Measurements from ENCODE around the gene CSGALNACT2. TPM values are rescaled to one million over a fixed set of nuclear protein-coding genes. Genes with fewer than 3 reads are reported as not detected.

The CSGALNACT2 gene
- total and polyA plus RNA-seq, 9 of the 15 experiments (the other 6 are each of a cell fraction or from before 2014, with no cell fraction given): 1.4 to 7.3 (median 3.5) TPM

DNA sequence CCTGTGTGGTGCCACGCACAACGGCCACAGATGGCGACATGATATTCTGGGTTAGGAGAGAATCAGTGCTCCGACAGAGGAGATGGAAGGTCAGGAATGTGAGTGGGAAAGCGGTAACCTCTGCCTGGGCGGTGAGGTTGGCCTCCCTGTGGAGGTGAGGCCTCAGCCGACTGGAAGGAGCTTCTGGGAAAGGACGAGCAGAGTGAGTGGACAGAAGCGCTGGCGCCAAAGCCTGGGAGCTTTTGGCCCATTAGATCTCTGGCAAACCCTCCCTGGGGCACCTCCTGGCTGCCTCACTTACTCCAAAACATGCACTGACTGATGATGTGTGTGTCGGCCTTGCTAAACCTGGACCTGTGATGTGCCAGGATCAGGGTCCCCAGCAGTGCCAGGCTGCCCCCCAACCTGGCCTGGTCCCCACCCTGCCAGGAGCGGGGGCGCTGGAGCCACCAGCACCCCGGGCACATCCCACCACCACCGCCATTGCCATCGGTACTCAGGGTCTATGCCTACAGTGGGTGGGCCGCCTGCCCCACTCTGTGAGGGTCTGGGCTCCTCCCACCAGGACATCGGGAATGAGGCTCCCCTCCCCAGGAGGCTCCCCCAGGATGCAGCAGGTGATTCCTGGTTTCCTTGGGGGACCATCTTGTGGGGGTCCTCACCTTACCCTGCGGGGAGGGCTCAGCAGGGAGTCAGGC lies 77.7 kb downstream of the CSGALNACT2 start:
- TF ChIP-seq HEY1 (CRISPR knock-in tag; IDR thresholded peaks at IDR 0.05; ENCODE audit: borderline replicate concordance) (no peak), FIP1L1 (IDR thresholded peaks at IDR 0.05; ENCODE audit: low read depth, low read length, poor library complexity, severe bottlenecking) (no peak), KAT8 (IDR thresholded peaks at IDR 0.05; ENCODE audit: low read depth) (no peak), ZBED1 (IDR thresholded peaks at IDR 0.05) (no peak), SIN3B (IDR thresholded peaks at IDR 0.05; ENCODE audit: low read depth) (no peak), ASH1L (IDR thresholded peaks at IDR 0.05; ENCODE audit: borderline replicate concordance, low read depth, partially characterized antibody) (no peak), MTF1 (CRISPR knock-in tag; IDR thresholded peaks at IDR 0.05; ENCODE audit: borderline replicate concordance) (no peak), STAT5B (CRISPR knock-in tag; IDR thresholded peaks at IDR 0.05) (no peak), ZNF764 (CRISPR knock-in tag; IDR thresholded peaks at IDR 0.05; ENCODE audit: low read depth) (no peak), HOXB6 (CRISPR knock-in tag; IDR thresholded peaks at IDR 0.05; ENCODE audit: borderline replicate concordance) (no peak), DDX20 (tag; IDR thresholded peaks at IDR 0.05; ENCODE audit: low read depth) (no peak), MCM2 (IDR thresholded peaks at IDR 0.05; ENCODE audit: low read depth) (no peak), TEAD4 (IDR thresholded peaks at IDR 0.05; ENCODE audit: low read length) (no peak), TEAD4 (CRISPR knock-in tag; IDR thresholded peaks at IDR 0.05; ENCODE audit: borderline replicate concordance) (no peak)
- TF ChIP-seq, protein P1, sequence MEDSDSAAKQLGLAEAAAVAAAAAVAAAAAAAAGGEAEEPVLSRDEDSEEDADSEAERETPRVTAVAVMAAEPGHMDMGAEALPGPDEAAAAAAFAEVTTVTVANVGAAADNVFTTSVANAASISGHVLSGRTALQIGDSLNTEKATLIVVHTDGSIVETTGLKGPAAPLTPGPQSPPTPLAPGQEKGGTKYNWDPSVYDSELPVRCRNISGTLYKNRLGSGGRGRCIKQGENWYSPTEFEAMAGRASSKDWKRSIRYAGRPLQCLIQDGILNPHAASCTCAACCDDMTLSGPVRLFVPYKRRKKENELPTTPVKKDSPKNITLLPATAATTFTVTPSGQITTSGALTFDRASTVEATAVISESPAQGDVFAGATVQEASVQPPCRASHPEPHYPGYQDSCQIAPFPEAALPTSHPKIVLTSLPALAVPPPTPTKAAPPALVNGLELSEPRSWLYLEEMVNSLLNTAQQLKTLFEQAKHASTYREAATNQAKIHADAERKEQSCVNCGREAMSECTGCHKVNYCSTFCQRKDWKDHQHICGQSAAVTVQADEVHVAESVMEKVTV (CRISPR knock-in tag; IDR thresholded peaks at IDR 0.05): no peak
- TF ChIP-seq, protein P2, sequence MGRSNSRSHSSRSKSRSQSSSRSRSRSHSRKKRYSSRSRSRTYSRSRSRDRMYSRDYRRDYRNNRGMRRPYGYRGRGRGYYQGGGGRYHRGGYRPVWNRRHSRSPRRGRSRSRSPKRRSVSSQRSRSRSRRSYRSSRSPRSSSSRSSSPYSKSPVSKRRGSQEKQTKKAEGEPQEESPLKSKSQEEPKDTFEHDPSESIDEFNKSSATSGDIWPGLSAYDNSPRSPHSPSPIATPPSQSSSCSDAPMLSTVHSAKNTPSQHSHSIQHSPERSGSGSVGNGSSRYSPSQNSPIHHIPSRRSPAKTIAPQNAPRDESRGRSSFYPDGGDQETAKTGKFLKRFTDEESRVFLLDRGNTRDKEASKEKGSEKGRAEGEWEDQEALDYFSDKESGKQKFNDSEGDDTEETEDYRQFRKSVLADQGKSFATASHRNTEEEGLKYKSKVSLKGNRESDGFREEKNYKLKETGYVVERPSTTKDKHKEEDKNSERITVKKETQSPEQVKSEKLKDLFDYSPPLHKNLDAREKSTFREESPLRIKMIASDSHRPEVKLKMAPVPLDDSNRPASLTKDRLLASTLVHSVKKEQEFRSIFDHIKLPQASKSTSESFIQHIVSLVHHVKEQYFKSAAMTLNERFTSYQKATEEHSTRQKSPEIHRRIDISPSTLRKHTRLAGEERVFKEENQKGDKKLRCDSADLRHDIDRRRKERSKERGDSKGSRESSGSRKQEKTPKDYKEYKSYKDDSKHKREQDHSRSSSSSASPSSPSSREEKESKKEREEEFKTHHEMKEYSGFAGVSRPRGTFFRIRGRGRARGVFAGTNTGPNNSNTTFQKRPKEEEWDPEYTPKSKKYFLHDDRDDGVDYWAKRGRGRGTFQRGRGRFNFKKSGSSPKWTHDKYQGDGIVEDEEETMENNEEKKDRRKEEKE (IDR thresholded peaks at IDR 0.05; ENCODE audit: borderline replicate concordance in 1 of 2, control insufficient read depth in 1 of 2, low read depth in 2 of 2, low read length in 1 of 2): no peak
- H3K27me3 ChIP-seq (ENCODE audit: control insufficient read depth in 2 of 2, insufficient read depth in 2 of 2, low read length in 2 of 2): peaks cover 38 to 91% of the 10 kb centered on the region in 2 experiments
- H3K9me1 ChIP-seq (ENCODE audit: control insufficient read depth, insufficient read depth, low read length): no peaks in the 10 kb centered on the region
- POLR2A ChIA-PET: interaction anchor here (0.5 kb wide), 1 partner anchor 94 kb away, joined by 3 read pairs; no protein-coding TSS in a partner anchor
- intact Hi-C loops (cut with micrococcal nuclease): no loop called here
- H4K20me1 ChIP-seq (replicated peaks; ENCODE audit: control insufficient read depth, insufficient read depth, low read length): peaks cover 20% of the 10 kb centered on the region; the same call in 1 of the 2 replicates
- FAIRE-seq: no peak
- no peaks in the 10 kb centered on the region for H3K79me2 ChIP-seq (ENCODE audit: control insufficient read depth, insufficient read depth, low read length)
- no TSS peak for BruUV-seq (replicated peaks)
- H3K4me1 ChIP-seq (replicated peaks in 1 of 2; ENCODE audit: control insufficient read depth in 2 of 2, insufficient read depth in 2 of 2, low read length in 2 of 2): peaks cover 0 to 16% of the 10 kb centered on the region in 2 experiments; a peak in 2 of 5 replicates
- under 1% methylated on average over 17 of the region's 19 CpGs for WGBS (ENCODE audit: insufficient coverage, low coverage, missing lambda C conversion rate)
- no peak overlapping the region for H3K9ac ChIP-seq (ENCODE audit: insufficient read depth in 1 of 2, low read depth in 2 of 2, low read length in 2 of 2)
- H3K9me3 ChIP-seq (replicated peaks; ENCODE audit: control insufficient read depth, insufficient read depth, low read depth, low read length): no peaks in the 10 kb centered on the region
- no peak overlapping the region for H3K4me2 ChIP-seq (ENCODE audit: insufficient read depth, low read length)
- in situ Hi-C loops (cut with MboI): no loop called here
- H2AFZ ChIP-seq (ENCODE audit: low read depth, low read length): no peak overlapping the region
- CTCF ChIA-PET (ENCODE audit: low intra/inter-chr PET ratio): no interaction called here
- H3K27ac ChIP-seq (ENCODE audit: extremely low read depth, low read depth, low read length): no peak overlapping the region
- ATAC-seq: no peak
- no peak overlapping the region for H3K4me3 ChIP-seq
- no peaks in the 10 kb centered on the region for H3K36me3 ChIP-seq (ENCODE audit: control insufficient read depth, insufficient read depth, low read length)
- no peak for DNase-seq (ENCODE audit: extremely low read depth in 1 of 4, low spot score in 3 of 4)
